PC-9 (cell line): ENCODE data around the gene NCF4.

ENCODE experiments used
- CTCF ChIP-seq: fragments of 200-600 bp; sonication (generic); conservative IDR thresholded peaks from 2 replicates; pipeline ENCODE4 v1.6.1; 2017; ENCODE audit warnings: mixed run types, antibody characterized with exemption, mild to moderate bottlenecking, moderate library complexity
- EZH2 ChIP-seq: fragments of 200-600 bp; sonication (generic); IDR thresholded peaks from 2 replicates; pipeline ENCODE4 v1.8.0; 2017; ENCODE audit warnings: antibody characterized with exemption, low read depth

- TF ChIP-seq CTCF (no peak), EZH2 (no peak)
Observed at GRCh38 chr22:36817525-36817848, 43.3 kb upstream of the NCF4 start.
